GM18511 (cell line): ENCODE data around the gene MYO9A.
"Not testable (repeated sequence)": the region's sequence is repeated elsewhere in the genome, so short reads cannot be mapped to it uniquely, and the experiment has no call there.

ENCODE experiments used
- ATAC-seq: cut with Tn5 transposase; IDR thresholded peaks from one replicate; pipeline ENCODE4 v1.9.1; 2021; ENCODE audit warnings: mild to moderate bottlenecking, moderate library complexity; ENCODE audit not compliant: unreplicated experiment

The MYO9A gene

GRCh38 chr15:72139667-72140066 is 21.7 kb upstream of the MYO9A start:
- ATAC-seq: no peak

DNA sequence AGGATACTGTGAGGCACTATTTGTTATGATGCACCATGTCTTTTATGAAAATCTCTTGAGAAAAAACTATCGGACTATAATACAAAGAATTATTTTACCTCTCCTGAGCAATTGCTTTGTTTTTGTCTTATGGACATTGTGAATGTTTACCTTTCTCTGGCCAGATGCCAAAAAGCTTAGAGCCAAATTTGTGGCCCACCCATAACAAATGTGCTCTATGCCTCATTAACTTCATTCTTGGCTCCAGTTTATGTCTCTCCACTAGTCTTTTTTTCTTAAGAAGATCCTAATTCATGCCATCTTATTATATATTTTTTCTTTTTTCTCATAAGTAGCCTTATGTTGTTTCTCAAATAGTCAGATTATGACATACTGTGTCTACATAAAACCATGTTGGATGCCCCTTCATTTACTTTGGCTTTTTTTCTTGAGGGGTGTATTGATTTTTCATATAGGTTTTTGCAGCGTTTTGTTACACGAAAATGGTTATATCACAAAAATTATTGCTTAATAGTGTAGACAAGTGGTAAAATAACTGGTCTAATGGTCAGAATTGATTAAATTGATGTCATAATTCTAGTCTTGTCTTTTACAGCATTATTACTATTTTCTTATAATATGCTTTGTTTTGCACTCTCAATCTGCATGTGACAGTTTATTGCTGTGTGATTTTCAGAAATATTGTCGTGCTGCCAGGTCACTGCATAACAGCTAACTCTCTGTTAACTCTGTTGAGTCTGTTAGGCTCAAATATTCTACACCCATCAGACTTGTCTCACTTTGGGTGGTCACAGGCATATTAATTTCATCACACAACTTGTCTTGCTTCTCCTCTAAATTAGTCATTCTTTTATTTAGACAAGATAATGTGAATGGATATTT is 18.5 kb upstream of the MYO9A start:
- no peak for ATAC-seq

DNA sequence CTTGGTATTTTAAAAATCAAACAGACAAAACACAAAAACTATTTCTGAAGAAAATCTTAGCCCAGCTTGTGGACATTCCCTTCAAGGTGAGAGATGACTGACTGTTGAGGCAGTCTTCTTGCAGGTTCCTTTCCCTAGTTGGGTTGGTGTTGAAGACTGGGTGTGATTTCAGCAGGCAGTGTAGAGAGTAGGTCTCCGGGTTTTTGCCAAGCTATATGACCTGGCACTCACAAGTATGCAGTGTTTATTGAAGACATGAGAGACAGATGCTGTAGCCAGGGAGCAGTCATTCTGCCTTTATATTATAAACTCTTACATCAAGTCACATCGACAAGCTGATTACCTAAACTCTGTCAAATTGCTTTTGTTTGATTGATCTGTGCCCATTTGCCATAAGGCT is 17.8 kb upstream of the MYO9A start:
- ATAC-seq: no peak

DNA sequence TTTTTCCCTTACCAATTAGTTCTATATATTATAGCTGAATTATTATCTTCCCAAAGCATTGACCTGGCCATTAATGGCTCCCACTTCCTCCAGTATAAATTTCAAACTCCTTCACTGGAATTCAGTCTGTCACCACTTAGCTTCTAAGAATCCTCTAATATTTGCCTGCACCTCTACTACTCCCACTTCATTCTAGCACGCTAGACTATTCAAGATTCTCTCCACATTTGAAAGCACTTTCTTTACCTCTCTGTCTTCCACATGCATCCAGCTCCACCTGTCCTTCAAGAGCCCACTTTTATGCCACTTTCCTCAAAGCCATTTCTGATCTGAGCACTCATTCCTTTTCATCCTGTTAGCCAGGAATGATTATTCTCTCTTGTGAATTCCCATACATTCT is 15.3 kb upstream of the MYO9A start:
- ATAC-seq: no peak

GRCh38 chr15:72131922-72132321 is 14.0 kb upstream of the MYO9A start:
- ATAC-seq: no peak

DNA sequence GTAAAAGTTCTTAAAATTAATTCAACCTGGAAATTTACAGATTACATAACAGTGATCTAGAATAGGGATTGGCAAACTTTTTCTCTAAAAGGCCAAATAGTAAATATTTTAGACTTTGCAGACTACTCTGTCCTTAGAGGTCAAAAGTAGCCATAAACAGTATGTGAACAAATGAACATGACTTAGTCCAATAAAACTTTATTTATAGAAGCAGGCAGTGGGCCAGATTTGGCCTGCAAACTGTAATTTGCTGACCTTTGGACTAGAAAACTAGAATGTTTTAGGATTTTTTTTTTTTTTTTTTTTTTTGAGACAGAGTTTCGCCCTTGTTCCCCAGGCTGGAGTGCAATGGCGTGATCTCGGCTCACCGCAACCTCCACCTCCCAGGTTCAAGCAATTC is 12.3 kb upstream of the MYO9A start:
- ATAC-seq: no peak

GRCh38 chr15:72128359-72128758 is 10.4 kb upstream of the MYO9A start:
- ATAC-seq: no peak

- ATAC-seq: no peak
Measured at GRCh38 chr15:72127724-72128322, 9.9 kb upstream of the MYO9A start.

GRCh38 chr15:72124218-72124617 is 6.3 kb upstream of the MYO9A start:
- no peak for ATAC-seq

- ATAC-seq: peak; percentile 74
Measured at GRCh38 chr15:72117486-72118016, 399 bp downstream of the MYO9A start.

DNA sequence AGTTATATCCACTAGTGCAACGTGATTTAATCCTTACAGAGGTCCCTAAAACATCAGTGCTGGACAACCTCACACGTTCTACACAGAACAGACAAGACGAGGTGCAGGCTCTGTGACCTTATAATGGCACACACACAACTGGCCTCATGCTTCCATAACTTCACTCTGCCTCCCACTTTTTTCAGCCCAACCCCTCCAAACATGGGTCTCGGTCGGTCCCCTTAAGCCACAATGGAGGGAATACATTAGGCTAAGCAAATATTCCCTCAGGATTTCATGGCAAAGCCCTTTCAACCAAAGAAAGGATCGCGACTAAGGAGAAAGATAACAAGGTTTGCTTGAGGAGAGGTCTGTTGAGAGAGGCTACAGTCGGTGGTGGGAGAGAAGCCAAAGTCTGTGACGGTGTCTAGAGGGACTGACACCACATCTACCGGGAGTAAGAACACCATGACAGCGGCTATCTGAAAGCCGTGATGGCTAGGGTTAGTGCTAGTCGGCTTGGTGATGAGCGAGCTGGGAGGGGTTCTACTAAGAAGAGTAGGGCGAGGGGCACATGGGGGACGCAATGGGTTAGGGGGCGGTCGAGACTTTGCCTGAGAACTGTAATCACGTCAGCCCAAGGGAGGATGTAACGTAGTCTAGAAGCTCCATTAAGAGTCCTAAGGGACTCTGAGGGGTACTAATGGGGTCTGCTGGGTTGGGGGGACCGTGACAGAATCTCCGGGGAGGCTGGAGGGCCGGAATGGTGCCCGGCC is 1.0 kb downstream of the MYO9A start:
- ATAC-seq: peak; percentile 4

- ATAC-seq: no peak
Measured at GRCh38 chr15:72113347-72114031, 4.5 kb downstream of the MYO9A start.

GRCh38 chr15:72112805-72113204 is 5.1 kb downstream of the MYO9A start:
- no peak for ATAC-seq

GRCh38 chr15:72112116-72112515 is 5.8 kb downstream of the MYO9A start:
- ATAC-seq: no peak

DNA sequence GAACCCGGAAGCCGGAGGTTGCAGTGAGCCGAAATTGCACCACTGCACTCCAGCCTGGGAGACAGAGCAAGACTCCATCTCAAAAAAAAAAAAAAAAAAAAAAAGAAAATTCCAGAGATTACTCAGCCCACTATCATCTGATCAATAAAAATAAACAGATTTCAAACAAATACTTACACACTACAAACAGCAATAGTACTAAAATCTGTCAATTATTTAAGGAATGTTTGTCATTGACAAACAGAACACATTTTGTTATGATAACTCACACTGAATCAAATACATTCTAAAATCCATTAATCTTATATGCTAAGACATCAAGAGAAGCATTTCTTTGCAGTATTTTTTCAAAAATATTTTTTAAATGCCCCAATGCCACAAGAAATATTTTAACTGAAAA is 7.6 kb downstream of the MYO9A start:
- ATAC-seq: no peak

DNA sequence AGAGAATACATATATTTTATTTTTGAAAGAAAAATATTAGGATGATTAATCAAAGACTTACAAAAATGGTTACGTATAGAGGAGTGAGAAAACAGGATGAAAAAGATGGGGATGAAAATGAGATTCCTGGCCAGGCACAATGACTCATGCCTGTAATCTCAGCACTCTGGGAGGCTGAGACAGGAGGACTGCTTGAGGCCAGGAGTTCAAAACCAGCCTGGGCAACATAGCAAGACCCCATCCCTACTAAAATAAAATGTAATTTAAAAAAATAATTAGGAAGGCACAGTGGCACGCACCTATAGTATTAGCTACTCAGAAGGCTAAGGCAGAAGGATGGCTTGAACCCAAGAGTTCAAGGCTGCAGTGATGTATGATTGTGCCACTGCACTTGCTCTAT is 11.9 kb downstream of the MYO9A start:
- no peak for ATAC-seq

DNA sequence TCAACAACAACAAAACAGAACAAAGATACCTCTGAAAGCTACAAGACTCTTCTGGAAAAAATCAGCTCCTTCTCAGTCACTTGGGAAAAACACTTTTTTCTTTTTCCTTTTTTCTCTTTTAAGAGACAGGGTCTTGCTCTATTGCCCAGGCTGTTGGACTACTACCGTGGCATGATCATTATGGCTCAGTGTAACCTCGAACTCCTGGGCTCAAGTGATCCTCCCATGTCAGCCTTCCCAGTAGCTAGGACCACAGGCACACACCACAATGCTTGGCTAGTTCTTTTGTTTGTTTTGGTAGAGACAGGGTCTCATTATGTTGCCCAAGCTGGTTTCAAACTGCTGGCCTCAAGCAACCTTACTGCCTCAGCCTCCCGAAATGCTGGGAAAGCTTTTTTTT is 12.8 kb downstream of the MYO9A start:
- no peak for ATAC-seq

- not testable (repeated sequence) for ATAC-seq
Measured at GRCh38 chr15:72100551-72100950, 17.4 kb downstream of the MYO9A start.

DNA sequence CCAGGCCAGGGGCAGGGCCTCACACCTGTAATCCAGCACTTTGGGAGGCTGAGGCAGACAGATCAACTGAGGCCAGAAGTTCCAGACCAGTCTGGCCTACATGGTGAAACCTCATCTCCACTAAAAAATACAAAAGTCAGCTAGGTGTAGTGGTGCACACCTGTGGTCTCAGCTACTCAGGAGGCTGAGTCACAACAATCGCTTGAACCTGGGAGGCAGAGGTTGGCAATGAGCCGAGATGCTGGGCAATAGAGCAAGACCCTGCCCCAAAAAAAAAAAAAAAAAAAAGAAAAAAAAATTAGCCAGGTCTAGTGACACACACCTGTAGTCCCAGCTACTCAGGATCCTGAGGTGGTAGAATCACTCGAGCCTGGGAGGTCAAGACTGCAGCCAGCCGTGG is 18.8 kb downstream of the MYO9A start:
- no peak for ATAC-seq

DNA sequence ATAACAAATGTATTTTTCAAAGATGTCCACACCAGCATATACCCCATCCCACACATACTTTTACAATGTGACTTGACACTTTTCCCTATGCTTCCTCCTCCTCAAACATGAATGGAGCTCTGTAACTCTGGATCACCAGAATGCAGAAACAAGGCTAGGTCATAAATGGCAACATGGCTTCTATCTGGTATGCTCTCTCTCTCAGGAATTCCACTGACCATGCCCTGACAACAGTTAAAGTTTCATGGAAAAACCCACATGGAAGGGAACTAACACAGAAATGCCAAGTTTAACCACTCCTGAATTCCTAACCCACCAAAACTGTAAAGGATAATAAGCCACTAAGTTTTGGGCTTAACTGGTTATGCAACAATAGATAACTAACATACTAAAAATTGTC is 19.9 kb downstream of the MYO9A start:
- no peak for ATAC-seq

GRCh38 chr15:72096796-72097195 is 21.2 kb downstream of the MYO9A start:
- ATAC-seq: no peak
